Activated CD8-positive, alpha-beta memory T cell treated with anti-CD3 and anti-CD28 coated beads for 1 hour (primary cell): ENCODE measurements around the gene PAK3.

ENCODE experiments used
- DNase-seq, 2 donors: peaks; one replicate each; pipeline ENCODE4 v3.0.0-alpha.2; 2020; ENCODE audit warnings: low read depth in 1 of 2; ENCODE audit errors: extremely low read depth in 1 of 2

The PAK3 gene

GRCh38 chrX:111129921-111130320 lies 33.9 kb downstream of the PAK3 start:
- no peak for DNase-seq

- DNase-seq, result no peak
Measured at GRCh38 chrX:111131572-111131971, 35.6 kb downstream of the PAK3 start.

- no peak for DNase-seq
Measured at GRCh38 chrX:111133389-111133788, 37.4 kb downstream of the PAK3 start.

GRCh38 chrX:111145878-111146277 lies 49.9 kb downstream of the PAK3 start:
- DNase-seq, result no peak

GRCh38 chrX:111151764-111152163 lies 55.8 kb downstream of the PAK3 start:
- no peak for DNase-seq

GRCh38 chrX:111159232-111159631 lies 63.2 kb downstream of the PAK3 start:
- DNase-seq, result no peak

GRCh38 chrX:111164728-111165127 lies 68.7 kb downstream of the PAK3 start:
- DNase-seq, result no peak

GRCh38 chrX:111165902-111166301 lies 69.9 kb downstream of the PAK3 start:
- no peak for DNase-seq

- no peak for DNase-seq
Measured at GRCh38 chrX:111167334-111167733, 71.3 kb downstream of the PAK3 start.

- no peak for DNase-seq
Measured at GRCh38 chrX:111168314-111168713, 72.3 kb downstream of the PAK3 start.

- DNase-seq, result no peak
Measured at GRCh38 chrX:111169141-111169540, 73.2 kb downstream of the PAK3 start.

GRCh38 chrX:111170017-111170416 lies 74.0 kb downstream of the PAK3 start:
- DNase-seq, result no peak

- DNase-seq, result no peak
Measured at GRCh38 chrX:111180750-111181240, 84.8 kb downstream of the PAK3 start.

GRCh38 chrX:111181951-111182350 lies 86.0 kb downstream of the PAK3 start:
- DNase-seq, result no peak

- DNase-seq, result no peak
Measured at GRCh38 chrX:111182997-111183396, 87.0 kb downstream of the PAK3 start.

- DNase-seq, result no peak
Measured at GRCh38 chrX:111191598-111191997, 95.6 kb downstream of the PAK3 start.

GRCh38 chrX:111199505-111199904 lies 103.5 kb downstream of the PAK3 start:
- DNase-seq, result no peak

GRCh38 chrX:111200327-111200726 lies 104.3 kb downstream of the PAK3 start:
- DNase-seq, result no peak

- no peak for DNase-seq
Measured at GRCh38 chrX:111207851-111208250, 111.9 kb downstream of the PAK3 start.

- no peak for DNase-seq
Measured at GRCh38 chrX:111216293-111216801, 120.4 kb downstream of the PAK3 start.

- DNase-seq, result no peak
Measured at GRCh38 chrX:111244235-111244750, 148.3 kb downstream of the PAK3 start.

GRCh38 chrX:111254896-111255693 lies 159.1 kb downstream of the PAK3 start:
- no peak for DNase-seq
